Neural cell (in vitro differentiated cells): ENCODE data around the gene GFRA1. TPM values are rescaled to one million over a fixed set of nuclear protein-coding genes. Genes with fewer than 3 reads are reported as not detected.

Experiments
- H2AFZ ChIP-seq: fragments of 200-600, 300-800 bp; sonication (generic), shearing (Covaris generic); 2 replicates; pipeline ENCODE4 v1.6.0; 2014; ENCODE audit warnings: low read depth, mild to moderate bottlenecking, antibody characterized with exemption, low read length, moderate library complexity
- H3F3A ChIP-seq: fragments of 200-600 bp; shearing (Covaris generic); 2 replicates; pipeline ENCODE4 v1.6.1; 2016; ENCODE audit warnings: mild to moderate bottlenecking, moderate library complexity, mixed read lengths, antibody characterized with exemption, low read length; ENCODE audit not compliant: insufficient read depth, poor library complexity, severe bottlenecking
- H3K27ac ChIP-seq: fragments of 200-600, 300-800 bp; sonication (generic), shearing (Covaris generic); 2 replicates; pipeline ENCODE4 v1.5.1; 2014; ENCODE audit warnings: mild to moderate bottlenecking, low read length, moderate library complexity
- H3K27me3 ChIP-seq: fragments of 300-800, 200-600 bp; sonication (generic), shearing (Covaris generic); 2 replicates; pipeline ENCODE4 v1.6.0; 2014; ENCODE audit warnings: mild to moderate bottlenecking, low read depth, low read length, moderate library complexity; ENCODE audit not compliant: insufficient read depth
- H3K36me3 ChIP-seq: fragments of 300-800, 200-600 bp; sonication (generic), shearing (Covaris generic); 2 replicates; pipeline ENCODE4 v1.5.1; 2014; ENCODE audit warnings: mild to moderate bottlenecking, antibody characterized with exemption, low read length, moderate library complexity; ENCODE audit not compliant: insufficient read depth
- H3K4me2 ChIP-seq: fragments of 300-800, 200-600 bp; sonication (generic), shearing (Covaris generic); 2 replicates; pipeline ENCODE4 v1.6.0; 2014; ENCODE audit warnings: mild to moderate bottlenecking, low read length
- H3K4me3 ChIP-seq: fragments of 300-800, 200-600 bp; sonication (generic), shearing (Covaris generic); 2 replicates; pipeline ENCODE4 v1.5.1; 2014; ENCODE audit warnings: mild to moderate bottlenecking, low read length, moderate library complexity
- H3K79me2 ChIP-seq: fragments of 200-600 bp; shearing (Covaris generic); replicated peaks from 2 replicates; pipeline ENCODE4 v1.6.0; 2014; ENCODE audit warnings: mild to moderate bottlenecking, low read length, moderate library complexity; ENCODE audit not compliant: insufficient read depth
- H3K9ac ChIP-seq: fragments of 300-800, 200-600 bp; sonication (generic), shearing (Covaris generic); 2 replicates; pipeline ENCODE4 v1.6.1; 2016; ENCODE audit warnings: mild to moderate bottlenecking, low read length, mixed read lengths
- H3K9me2 ChIP-seq: fragments of 200-600 bp; shearing (Covaris generic); 2 replicates; pipeline ENCODE4 v1.6.1; 2016; ENCODE audit warnings: mild to moderate bottlenecking, low read length, mixed read lengths; ENCODE audit not compliant: insufficient read depth
- H3K9me3 ChIP-seq: fragments of 200-600, 300-800 bp; sonication (generic), shearing (Covaris generic); 2 replicates; pipeline ENCODE4 v1.6.1; 2016; ENCODE audit warnings: mild to moderate bottlenecking, mixed run types, low read length, moderate library complexity, mixed read lengths
- H4K20me1 ChIP-seq: fragments of 200-600 bp; shearing (Covaris generic); 2 replicates; pipeline ENCODE4 v1.6.1; 2016; ENCODE audit warnings: mild to moderate bottlenecking, mixed run types; ENCODE audit not compliant: insufficient read depth
- EP300 ChIP-seq: fragments of 450-650 bp; conservative IDR thresholded peaks from 2 replicates; pipeline ENCODE4 v1.6.1; 2014; ENCODE audit warnings: antibody characterized with exemption, mild to moderate bottlenecking, moderate library complexity; ENCODE audit not compliant: poor library complexity, severe bottlenecking
- EZH2 ChIP-seq: fragments of 200-600, 300-800 bp; shearing (Covaris generic), sonication (generic); IDR thresholded peaks from 2 replicates; pipeline ENCODE4 v1.6.1; 2014; ENCODE audit warnings: antibody characterized with exemption, low read length, borderline replicate concordance, mild to moderate bottlenecking; ENCODE audit not compliant: insufficient read depth, poor library complexity, severe bottlenecking
- MXI1 ChIP-seq: fragments of 450-650 bp; conservative IDR thresholded peaks from 2 replicates; pipeline ENCODE4 v1.6.1; 2014; ENCODE audit warnings: antibody characterized with exemption, mild to moderate bottlenecking; ENCODE audit not compliant: poor library complexity, severe bottlenecking
- POLR2AphosphoS5 ChIP-seq: IDR thresholded peaks from 2 replicates; pipeline ENCODE4 v1.6.1; 2012
- RAD21 ChIP-seq: fragments of 450-650 bp; conservative IDR thresholded peaks from 2 replicates; pipeline ENCODE4 v1.6.1; 2014; ENCODE audit warnings: antibody characterized with exemption, mild to moderate bottlenecking, moderate library complexity
- SMC3 ChIP-seq: fragments of 450-650 bp; conservative IDR thresholded peaks from 2 replicates; pipeline ENCODE4 v1.6.1; 2014; ENCODE audit warnings: antibody characterized with exemption, mild to moderate bottlenecking, moderate library complexity; ENCODE audit not compliant: poor library complexity
- TAF1 ChIP-seq: IDR thresholded peaks from 2 replicates; pipeline ENCODE4 v1.6.1; 2012; ENCODE audit warnings: low read depth
- polyA plus RNA-seq: library from polyadenylated mRNA; depleted of rRNA; stranded (reverse); fragments of >200 nt; gene quantifications from 2 replicates; pipeline ENCODE4 v1.2.3, GENCODE V29; 2014
- TF ChIP-seq, protein P1 (sequence below): IDR thresholded peaks from 2 replicates; pipeline ENCODE4 v1.6.1; 2012; ENCODE audit warnings: borderline replicate concordance
- TF ChIP-seq, protein P2 (sequence below): fragments of 450-650 bp; IDR thresholded peaks from 2 replicates; pipeline ENCODE4 v1.5.1; 2014; ENCODE audit warnings: antibody characterized with exemption, mild to moderate bottlenecking, moderate library complexity; ENCODE audit not compliant: poor library complexity, severe bottlenecking

Gene GFRA1
- polyA plus RNA-seq, 1 donor from 2014 or later, result 2.3 TPM

DNA sequence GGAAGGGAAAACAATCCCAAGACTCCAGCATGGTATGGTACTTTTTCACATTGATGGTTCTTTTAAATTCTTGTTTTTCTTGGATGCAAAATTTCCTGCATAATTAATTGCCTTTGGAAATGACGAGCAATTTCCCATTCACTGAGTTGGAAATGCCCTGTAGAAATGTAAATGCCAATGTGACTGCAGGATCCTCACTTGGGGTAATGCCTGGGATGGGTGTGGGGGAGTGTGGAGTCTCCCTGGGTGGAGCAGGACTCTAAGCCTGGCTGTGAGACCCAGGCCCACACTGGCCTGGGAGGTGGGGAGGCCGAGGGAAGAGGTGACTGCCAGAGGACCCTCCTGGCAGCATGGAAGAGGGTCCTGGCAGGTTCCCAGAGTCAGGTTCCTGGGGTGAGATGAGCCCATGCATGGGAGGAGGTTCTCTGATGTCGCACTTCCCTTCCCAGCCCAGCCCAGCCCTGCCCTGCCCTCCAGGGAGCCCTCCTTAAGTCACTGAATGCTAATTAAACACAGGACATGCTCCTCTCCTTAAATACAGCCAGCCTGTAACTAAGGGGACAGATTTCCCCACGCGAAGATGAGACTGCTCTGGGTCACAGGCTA lies 157.9 kb downstream of the GFRA1 start:
- no peak for TF ChIP-seq SMC3
- Histone ChIP-seq H3K27me3 (no peaks in the 10 kb centered on the region), H3K36me3 (no peaks in the 10 kb centered on the region), H3K79me2 (no peaks in the 10 kb centered on the region), H3F3A (no peaks in the 10 kb centered on the region), H2AFZ (no peak overlapping the region), H3K27ac (no peak overlapping the region), H3K4me2 (no peak overlapping the region), H3K9me3 (no peaks in the 10 kb centered on the region), H4K20me1 (no peaks in the 10 kb centered on the region), H3K9me2 (no peaks in the 10 kb centered on the region), H3K4me3 (no peak overlapping the region), H3K9ac (no peak overlapping the region)

DNA sequence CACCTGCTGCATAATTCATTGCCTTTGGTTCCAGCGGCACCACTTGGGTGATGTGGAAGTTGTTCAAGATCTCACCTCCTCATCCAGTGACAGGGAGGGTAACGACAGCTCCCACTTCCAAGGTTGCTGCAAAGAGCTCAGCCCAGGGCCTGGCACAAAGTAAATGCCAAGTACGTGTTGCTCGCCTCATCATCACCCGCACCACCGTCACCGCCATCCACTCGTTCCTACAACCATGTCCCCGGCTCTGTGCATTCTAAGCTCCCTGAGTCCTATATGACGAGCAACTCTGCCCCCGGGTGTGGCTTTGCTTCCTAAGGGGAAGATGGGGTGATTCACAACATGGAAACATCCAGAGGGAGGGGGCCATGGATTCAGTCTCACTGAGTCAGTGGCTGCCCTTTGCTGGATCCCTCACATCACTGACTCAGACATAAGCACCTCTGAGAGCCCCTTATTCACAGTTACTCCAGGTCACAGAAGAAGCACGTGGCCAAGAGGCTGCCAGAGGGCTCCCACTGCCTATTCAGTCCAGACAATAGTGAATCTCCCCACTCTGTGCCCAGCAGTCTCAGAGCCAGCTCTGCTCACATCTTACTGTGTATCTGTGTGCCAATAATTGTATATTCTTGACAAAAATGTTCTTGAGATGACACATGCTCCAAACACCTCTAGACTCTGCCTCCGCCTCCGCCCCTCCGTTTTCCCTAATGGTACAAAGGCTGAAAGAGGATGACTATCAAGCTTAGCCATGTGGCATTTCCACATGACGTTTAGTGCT lies 159.1 kb downstream of the GFRA1 start:
- Histone ChIP-seq H3K9me2 (no peaks in the 10 kb centered on the region), H3K36me3 (no peaks in the 10 kb centered on the region), H3K9ac (no peak overlapping the region), H3F3A (no peaks in the 10 kb centered on the region), H3K4me2 (no peak overlapping the region), H3K27me3 (no peaks in the 10 kb centered on the region), H3K27ac (no peak overlapping the region), H4K20me1 (no peaks in the 10 kb centered on the region), H3K79me2 (no peaks in the 10 kb centered on the region), H3K4me3 (no peak overlapping the region), H2AFZ (no peak overlapping the region), H3K9me3 (no peaks in the 10 kb centered on the region)
- TF ChIP-seq RAD21 (no peak), EP300 (no peak), EZH2 (no peak), MXI1 (no peak), TAF1 (no peak), SMC3 (no peak), POLR2AphosphoS5 (no peak)
- TF ChIP-seq, protein P1, sequence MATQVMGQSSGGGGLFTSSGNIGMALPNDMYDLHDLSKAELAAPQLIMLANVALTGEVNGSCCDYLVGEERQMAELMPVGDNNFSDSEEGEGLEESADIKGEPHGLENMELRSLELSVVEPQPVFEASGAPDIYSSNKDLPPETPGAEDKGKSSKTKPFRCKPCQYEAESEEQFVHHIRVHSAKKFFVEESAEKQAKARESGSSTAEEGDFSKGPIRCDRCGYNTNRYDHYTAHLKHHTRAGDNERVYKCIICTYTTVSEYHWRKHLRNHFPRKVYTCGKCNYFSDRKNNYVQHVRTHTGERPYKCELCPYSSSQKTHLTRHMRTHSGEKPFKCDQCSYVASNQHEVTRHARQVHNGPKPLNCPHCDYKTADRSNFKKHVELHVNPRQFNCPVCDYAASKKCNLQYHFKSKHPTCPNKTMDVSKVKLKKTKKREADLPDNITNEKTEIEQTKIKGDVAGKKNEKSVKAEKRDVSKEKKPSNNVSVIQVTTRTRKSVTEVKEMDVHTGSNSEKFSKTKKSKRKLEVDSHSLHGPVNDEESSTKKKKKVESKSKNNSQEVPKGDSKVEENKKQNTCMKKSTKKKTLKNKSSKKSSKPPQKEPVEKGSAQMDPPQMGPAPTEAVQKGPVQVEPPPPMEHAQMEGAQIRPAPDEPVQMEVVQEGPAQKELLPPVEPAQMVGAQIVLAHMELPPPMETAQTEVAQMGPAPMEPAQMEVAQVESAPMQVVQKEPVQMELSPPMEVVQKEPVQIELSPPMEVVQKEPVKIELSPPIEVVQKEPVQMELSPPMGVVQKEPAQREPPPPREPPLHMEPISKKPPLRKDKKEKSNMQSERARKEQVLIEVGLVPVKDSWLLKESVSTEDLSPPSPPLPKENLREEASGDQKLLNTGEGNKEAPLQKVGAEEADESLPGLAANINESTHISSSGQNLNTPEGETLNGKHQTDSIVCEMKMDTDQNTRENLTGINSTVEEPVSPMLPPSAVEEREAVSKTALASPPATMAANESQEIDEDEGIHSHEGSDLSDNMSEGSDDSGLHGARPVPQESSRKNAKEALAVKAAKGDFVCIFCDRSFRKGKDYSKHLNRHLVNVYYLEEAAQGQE, result no peak
- TF ChIP-seq, protein P2, sequence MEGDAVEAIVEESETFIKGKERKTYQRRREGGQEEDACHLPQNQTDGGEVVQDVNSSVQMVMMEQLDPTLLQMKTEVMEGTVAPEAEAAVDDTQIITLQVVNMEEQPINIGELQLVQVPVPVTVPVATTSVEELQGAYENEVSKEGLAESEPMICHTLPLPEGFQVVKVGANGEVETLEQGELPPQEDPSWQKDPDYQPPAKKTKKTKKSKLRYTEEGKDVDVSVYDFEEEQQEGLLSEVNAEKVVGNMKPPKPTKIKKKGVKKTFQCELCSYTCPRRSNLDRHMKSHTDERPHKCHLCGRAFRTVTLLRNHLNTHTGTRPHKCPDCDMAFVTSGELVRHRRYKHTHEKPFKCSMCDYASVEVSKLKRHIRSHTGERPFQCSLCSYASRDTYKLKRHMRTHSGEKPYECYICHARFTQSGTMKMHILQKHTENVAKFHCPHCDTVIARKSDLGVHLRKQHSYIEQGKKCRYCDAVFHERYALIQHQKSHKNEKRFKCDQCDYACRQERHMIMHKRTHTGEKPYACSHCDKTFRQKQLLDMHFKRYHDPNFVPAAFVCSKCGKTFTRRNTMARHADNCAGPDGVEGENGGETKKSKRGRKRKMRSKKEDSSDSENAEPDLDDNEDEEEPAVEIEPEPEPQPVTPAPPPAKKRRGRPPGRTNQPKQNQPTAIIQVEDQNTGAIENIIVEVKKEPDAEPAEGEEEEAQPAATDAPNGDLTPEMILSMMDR, result no peak
